ENCODE results near the gene ALDH7A1.

DNA sequence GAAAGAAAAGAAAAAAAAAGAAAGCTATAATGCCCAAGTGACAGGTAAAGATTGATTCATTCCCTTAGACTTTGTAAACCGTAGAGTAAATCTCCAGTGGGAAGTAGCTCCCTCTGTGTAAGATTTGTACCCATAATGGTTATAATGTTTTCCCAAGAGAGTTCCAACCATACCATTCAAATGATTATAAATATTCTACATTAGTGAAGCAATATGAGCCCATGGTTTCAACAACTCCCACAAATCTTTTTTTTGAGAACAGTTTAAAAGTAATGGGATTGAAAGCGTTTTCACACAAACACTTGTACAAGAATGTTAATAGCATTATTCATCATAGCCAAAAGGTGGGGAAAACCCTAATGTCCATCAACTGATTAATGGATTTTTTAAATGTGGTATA lies 113.8 kb downstream of the ALDH7A1 start:
- TF ChIP-seq, protein P1, sequence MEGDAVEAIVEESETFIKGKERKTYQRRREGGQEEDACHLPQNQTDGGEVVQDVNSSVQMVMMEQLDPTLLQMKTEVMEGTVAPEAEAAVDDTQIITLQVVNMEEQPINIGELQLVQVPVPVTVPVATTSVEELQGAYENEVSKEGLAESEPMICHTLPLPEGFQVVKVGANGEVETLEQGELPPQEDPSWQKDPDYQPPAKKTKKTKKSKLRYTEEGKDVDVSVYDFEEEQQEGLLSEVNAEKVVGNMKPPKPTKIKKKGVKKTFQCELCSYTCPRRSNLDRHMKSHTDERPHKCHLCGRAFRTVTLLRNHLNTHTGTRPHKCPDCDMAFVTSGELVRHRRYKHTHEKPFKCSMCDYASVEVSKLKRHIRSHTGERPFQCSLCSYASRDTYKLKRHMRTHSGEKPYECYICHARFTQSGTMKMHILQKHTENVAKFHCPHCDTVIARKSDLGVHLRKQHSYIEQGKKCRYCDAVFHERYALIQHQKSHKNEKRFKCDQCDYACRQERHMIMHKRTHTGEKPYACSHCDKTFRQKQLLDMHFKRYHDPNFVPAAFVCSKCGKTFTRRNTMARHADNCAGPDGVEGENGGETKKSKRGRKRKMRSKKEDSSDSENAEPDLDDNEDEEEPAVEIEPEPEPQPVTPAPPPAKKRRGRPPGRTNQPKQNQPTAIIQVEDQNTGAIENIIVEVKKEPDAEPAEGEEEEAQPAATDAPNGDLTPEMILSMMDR (IDR thresholded peaks at IDR 0.05) = no peak
- TF ChIP-seq POLR2AphosphoS5 (IDR thresholded peaks at IDR 0.05) (no peak), EP300 (IDR thresholded peaks at IDR 0.05) (no peak), POLR2A (IDR thresholded peaks at IDR 0.05) (no peak)
